Measurements from ENCODE around the gene KIF21A. TPM values are rescaled to one million over a fixed set of nuclear protein-coding genes. Genes with fewer than 3 reads are reported as not detected.
A peak's percentile ranks its signal among the peaks of the same experiment; 100 is the strongest.

The KIF21A gene
- total and polyA plus RNA-seq, 12 donors: 11.4 to 71.8 (median 49.9) TPM

DNA sequence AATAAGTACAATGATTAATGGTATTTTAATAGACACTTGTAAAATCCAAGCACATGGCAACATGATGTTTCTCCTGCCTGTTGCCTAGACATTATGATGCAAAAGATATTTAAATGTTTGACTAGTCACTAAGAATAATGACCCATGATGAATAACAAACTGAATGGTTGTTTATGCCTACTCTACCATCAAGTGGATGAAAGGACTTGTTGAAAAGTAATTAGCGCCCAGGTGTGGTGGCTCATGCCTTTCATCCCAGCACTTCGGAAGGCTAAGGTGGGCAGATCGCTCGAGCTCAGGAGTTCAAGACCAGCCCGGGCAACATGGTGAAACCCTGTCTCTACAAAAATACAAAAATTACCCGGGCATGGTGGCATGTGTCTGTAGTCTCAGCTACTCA lies 30.7 kb downstream of the KIF21A start:
- no peak overlapping the region for H3K4me3 ChIP-seq
- H3K4me1 ChIP-seq: peaks cover 0 to 25% (median 5%) of the 10 kb centered on the region in 9 donors
- H3K9me3 ChIP-seq: no peaks in the 10 kb centered on the region
- 81 to 82% methylated on average over 6 of the region's 6 CpGs for WGBS, 2 donors
- DNase-seq: no peak
- H3K36me3 ChIP-seq: peaks cover 0 to 13% (median 0%) of the 10 kb centered on the region in 9 donors
- no peak for ATAC-seq
- TF ChIP-seq, protein P1, sequence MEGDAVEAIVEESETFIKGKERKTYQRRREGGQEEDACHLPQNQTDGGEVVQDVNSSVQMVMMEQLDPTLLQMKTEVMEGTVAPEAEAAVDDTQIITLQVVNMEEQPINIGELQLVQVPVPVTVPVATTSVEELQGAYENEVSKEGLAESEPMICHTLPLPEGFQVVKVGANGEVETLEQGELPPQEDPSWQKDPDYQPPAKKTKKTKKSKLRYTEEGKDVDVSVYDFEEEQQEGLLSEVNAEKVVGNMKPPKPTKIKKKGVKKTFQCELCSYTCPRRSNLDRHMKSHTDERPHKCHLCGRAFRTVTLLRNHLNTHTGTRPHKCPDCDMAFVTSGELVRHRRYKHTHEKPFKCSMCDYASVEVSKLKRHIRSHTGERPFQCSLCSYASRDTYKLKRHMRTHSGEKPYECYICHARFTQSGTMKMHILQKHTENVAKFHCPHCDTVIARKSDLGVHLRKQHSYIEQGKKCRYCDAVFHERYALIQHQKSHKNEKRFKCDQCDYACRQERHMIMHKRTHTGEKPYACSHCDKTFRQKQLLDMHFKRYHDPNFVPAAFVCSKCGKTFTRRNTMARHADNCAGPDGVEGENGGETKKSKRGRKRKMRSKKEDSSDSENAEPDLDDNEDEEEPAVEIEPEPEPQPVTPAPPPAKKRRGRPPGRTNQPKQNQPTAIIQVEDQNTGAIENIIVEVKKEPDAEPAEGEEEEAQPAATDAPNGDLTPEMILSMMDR (IDR thresholded peaks at IDR 0.05): no peak
- no peak overlapping the region for H3K27ac ChIP-seq
- intact Hi-C loops (cut with DNase I): no loop called here
- no peaks in the 10 kb centered on the region for H3K27me3 ChIP-seq

DNA sequence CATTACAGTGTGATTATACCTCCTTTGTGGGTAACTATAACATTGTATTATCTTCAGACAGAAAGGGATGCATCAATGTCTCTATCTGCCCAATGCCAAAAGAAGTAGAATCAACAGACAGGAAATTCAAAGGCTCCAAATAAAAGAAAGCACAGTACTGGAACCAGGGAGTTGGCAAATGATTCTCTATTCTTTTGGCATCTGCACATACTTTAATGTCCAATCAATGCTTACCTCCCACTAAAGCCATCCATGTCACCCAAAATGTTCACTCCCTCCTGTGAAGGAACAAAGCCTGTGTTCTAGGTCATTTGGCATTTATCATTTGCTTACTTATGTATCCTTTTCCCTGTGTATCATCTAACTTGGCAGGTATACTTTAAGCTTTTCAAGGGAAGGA lies 36.7 kb downstream of the KIF21A start:
- intact Hi-C loops (cut with DNase I): no loop called here
- ATAC-seq: no peak
- peaks cover 0 to under 1% (median 0%) of the 10 kb centered on the region in 9 donors for H3K36me3 ChIP-seq

DNA sequence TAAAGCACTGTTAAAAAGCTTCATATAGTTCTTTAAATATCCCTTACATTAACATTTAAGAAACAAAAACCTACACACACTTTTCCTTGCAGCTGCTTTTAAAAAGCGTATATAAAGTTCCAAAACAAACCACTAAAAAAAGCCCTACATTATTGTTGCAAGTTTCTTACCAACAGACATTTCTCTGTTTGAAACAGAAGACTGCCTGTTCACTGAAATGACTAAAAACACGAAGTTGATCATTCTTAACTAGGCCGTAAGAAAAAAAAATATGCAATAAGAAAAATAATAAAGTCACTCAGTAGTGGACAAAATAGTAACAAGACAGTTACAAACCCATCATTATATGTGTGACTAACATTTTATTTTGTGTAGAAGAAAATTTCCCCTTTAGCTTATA lies 37.3 kb downstream of the KIF21A start:
- DNase-seq (no peak), ATAC-seq (no peak)
- intact Hi-C loops (cut with DNase I): no loop called here
- H3K9me3 ChIP-seq: no peaks in the 10 kb centered on the region
- H3K4me1 ChIP-seq: peaks cover 0 to 50% (median 20%) of the 10 kb centered on the region in 9 donors
- no peaks in the 10 kb centered on the region for H3K27me3 ChIP-seq
- TF ChIP-seq, protein P1 (IDR thresholded peaks at IDR 0.05): no peak
- H3K27ac ChIP-seq: peak overlapping the region in 1 of 10 donors; percentile 47
- H3K4me3 ChIP-seq: no peak overlapping the region
- no peaks in the 10 kb centered on the region for H3K36me3 ChIP-seq
- 80 to 82% methylated on average over 3 of the region's 3 CpGs for WGBS, 2 donors

More for the DNA sequence above, 36.7 kb downstream of the KIF21A start:
- TF ChIP-seq, protein P1 (IDR thresholded peaks at IDR 0.05): no peak
- DNase-seq: no peak
- H3K9me3 ChIP-seq: no peaks in the 10 kb centered on the region
- H3K27ac ChIP-seq: peak overlapping the region in 5 of 10 donors; percentile 10 to 47 (median 20)
- no peak overlapping the region for H3K4me3 ChIP-seq
- H3K4me1 ChIP-seq: peaks cover 0 to 45% (median 13%) of the 10 kb centered on the region in 9 donors
- no peaks in the 10 kb centered on the region for H3K27me3 ChIP-seq

DNA sequence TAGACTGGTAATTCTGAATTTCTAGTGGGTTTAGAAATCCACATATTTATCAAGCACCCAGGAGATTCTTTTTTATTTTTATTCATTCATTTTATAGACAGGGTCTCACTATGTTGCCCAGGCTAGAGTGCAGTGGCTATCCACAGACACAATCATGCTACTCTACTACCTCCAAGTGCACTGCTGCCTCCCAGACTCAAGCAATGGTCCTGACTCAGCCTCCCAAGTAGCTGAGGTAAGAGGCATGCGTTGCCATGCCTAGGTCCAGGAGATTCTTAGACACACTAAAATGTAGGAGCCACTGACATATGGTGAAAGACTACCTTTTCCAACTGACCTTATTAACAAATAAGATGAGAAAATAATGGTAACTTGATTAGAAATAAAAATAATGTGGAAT lies 38.9 kb downstream of the KIF21A start:
- Histone ChIP-seq H3K9me3 (no peaks in the 10 kb centered on the region), H3K36me3 (no peaks in the 10 kb centered on the region), H3K4me1 (peaks cover 0 to 63% (median 22%) of the 10 kb centered on the region in 9 donors), H3K27ac (no peak overlapping the region), H3K4me3 (no peak overlapping the region), H3K27me3 (no peaks in the 10 kb centered on the region)
- TF ChIP-seq, protein P1 (IDR thresholded peaks at IDR 0.05): no peak
- ATAC-seq: no peak
- intact Hi-C loops (cut with DNase I): no loop called here
- no peak for DNase-seq
- 88 to 91% methylated on average over 1 of the region's 1 CpG for WGBS, 2 donors
